ENCODE results near the gene ZNF771.

- TF ChIP-seq POLR2A (IDR thresholded peaks at IDR 0.05), result no peak
- TF ChIP-seq, protein P1, sequence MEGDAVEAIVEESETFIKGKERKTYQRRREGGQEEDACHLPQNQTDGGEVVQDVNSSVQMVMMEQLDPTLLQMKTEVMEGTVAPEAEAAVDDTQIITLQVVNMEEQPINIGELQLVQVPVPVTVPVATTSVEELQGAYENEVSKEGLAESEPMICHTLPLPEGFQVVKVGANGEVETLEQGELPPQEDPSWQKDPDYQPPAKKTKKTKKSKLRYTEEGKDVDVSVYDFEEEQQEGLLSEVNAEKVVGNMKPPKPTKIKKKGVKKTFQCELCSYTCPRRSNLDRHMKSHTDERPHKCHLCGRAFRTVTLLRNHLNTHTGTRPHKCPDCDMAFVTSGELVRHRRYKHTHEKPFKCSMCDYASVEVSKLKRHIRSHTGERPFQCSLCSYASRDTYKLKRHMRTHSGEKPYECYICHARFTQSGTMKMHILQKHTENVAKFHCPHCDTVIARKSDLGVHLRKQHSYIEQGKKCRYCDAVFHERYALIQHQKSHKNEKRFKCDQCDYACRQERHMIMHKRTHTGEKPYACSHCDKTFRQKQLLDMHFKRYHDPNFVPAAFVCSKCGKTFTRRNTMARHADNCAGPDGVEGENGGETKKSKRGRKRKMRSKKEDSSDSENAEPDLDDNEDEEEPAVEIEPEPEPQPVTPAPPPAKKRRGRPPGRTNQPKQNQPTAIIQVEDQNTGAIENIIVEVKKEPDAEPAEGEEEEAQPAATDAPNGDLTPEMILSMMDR (IDR thresholded peaks at IDR 0.05), result no peak
These were observed 30.9 kb upstream of the ZNF771 start for GRCh38 chr16:30376461-30376902.

Data from Peyer's patch (tissue), 4 donors.